Amygdala (tissue), 56 donors: ENCODE results near the gene PGM1.

Source experiments
- DNase-seq, 56 donors: peaks; one replicate each; lab custom pipeline; 2025; lab: John Stamatoyannopoulos, UW

The PGM1 gene

GRCh38 chr1:63599799-63600198, 6.6 kb downstream of the PGM1 start:
- no peak for DNase-seq

DNA sequence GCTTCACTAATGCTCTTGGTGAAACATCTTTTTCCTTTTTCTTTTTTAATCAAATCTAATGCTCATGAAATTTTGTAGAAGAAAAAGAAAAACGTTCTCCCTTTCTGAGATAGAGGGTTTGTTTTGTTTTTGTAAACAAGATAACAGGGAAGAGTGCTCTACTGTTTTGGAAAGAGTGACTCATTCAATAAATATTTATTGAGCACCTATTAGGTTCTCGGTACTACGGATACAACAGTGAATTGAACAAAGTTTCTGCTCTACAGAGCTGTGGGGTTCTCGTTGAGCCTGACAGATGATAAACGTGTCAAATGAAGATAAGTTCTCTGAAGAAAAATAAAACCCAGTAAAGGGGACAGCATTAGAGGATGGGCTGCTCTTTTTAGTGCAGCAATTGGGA, 7.0 kb downstream of the PGM1 start:
- no peak for DNase-seq

- DNase-seq, result no peak
Observed at GRCh38 chr1:63601061-63601460, 7.8 kb downstream of the PGM1 start.

DNA sequence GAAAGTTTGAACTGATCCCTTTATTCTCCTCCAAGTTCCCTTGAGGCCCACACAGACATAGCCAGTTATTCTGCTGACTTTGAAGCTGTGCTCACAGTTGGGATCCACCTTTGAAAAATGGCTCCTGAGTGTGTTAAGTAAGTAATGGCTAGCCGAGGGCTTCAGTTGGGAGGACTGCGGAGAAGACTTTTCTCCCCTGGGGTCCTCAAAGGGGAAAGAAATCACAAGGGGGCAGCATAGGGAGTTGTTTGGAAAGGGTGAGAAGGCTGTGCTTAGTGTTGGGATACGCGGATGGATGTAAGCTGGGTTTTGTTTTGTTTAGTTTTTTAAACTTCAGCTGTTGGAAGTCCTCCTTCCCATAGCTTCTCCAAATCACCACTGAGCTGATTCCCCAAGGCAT, 8.3 kb downstream of the PGM1 start:
- DNase-seq, result no peak

DNA sequence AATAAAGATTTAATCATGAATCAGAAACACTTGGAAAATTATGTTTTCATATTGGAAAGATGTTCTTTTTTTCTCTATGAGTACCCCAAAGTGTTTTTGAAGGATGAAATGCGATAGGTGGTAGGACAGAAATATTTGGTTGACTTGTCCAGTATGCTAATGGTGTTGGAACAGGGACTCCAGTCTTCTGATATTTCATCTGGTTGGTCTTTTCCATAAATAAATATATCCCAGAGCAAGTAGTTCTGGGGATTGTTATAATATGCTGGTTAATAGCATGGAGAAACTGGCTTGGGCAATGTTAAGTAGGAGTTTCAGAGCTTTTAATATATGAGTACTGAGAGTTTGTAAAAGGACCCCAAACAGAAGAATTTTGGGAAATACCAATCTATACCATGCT, 8.7 kb downstream of the PGM1 start:
- no peak for DNase-seq

GRCh38 chr1:63602629-63603028, 9.4 kb downstream of the PGM1 start:
- no peak for DNase-seq

- no peak for DNase-seq
Observed at GRCh38 chr1:63603810-63604209, 10.6 kb downstream of the PGM1 start.

GRCh38 chr1:63607322-63607721, 14.1 kb downstream of the PGM1 start:
- DNase-seq, result no peak

DNA sequence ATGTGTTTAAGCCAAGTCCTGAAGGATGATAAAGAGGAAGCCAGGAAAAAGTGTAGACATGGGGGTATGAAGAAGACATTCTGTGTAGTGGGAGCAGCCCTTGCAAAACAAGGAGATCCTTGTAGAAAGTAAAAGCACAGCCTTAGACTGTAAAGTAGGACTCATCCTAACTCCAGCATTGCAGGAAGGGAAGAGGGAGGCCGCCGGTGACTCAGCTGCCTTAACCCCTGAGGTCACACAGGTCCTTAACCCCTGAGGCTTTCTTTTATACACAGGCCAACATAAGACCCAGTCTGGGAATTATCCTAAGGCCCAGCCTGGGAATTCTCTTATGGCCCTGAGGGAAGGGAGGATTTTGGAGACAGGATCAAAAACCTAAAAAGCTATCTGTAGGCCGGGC, 18.0 kb downstream of the PGM1 start:
- no peak for DNase-seq

DNA sequence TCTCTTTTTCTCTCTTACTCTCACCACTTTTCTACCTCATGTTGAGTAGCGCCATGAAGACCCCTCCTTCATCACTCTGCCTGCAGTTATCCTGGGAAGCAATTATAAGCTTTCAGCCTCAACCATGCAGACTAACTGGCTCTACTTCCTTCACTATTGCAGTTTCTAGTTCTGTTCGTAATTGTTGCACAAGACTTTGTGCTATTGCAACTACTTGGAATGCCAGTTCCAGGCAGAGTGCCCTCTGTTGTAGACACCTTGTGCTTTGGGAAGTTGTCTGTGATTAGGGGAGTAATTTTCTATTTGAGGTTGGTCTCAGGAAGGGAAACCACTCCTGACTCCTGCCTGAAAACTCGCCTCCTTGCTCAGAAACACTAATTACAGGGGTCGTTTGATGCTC, 19.4 kb downstream of the PGM1 start:
- DNase-seq, result no peak

GRCh38 chr1:63612971-63613370, 19.8 kb downstream of the PGM1 start:
- DNase-seq, result no peak

DNA sequence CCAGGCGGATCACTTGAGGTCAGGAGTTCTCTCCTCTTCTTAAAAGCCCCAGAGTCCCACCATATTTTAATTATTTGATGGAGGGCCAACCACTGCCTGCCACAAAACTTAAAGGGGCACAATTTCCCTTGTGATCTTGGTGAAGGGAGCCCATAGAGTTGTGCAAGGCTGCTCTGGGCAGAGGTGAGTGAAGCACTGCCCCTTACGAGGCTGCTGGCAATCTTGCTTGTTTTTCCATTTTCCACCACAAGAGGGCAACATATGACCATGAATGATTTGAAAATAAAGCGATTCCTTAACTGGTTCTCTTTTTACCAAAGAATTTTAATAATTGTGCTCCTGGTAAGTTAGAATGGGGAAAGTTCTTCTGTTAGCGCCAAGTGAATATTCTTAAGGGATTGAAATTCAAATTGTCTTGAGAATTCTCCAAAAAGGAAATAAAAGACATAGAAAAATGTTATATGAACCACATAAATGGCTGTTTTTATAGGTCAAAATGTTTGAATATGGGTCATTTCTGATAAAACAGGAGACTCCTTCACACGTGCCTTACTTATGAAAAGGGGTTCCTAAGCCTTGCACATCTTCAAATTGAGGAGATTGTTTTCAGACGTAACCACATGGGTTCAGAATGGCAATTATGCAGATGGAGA, 22.7 kb downstream of the PGM1 start:
- peak in 32 of 56 donors; percentile 1 to 77 (median 15) for DNase-seq

DNA sequence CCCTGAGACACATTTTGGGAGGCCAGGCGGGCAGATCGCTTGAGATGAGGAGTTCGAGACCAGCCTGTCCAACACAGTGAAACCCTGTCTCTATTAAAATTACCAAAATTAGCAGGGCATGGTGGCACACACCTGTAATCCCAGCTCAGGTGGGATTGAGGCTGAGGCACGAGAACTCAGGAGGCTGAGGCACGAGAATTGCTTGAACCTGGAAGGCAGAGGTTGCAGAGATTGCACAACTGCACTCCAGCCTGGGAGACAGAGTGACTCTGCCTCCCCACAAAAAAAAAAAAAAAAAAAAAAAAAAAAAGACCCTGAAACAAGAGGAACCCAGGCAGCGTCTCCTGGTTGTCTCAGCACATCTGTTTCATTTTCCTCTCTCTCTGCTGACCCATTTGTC, 24.2 kb downstream of the PGM1 start:
- no peak for DNase-seq

DNA sequence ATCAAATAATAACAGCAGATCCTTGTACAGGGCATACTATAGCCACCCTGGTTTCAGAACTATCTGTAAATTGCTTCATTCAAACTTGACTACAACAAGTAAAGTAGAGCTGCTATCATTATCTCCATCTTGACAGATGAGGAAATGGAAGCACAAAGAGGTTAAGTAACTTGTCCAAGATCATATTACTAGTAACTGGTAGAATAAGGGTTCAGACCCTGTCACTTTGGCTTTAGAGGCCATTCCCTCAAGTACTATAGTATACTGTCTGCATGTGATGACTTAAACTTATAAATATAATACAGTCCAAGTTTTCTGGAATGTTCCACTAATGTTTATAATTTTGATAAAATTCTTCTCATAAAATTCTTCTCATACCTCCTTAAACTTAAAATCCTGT, 24.8 kb downstream of the PGM1 start:
- no peak for DNase-seq

DNA sequence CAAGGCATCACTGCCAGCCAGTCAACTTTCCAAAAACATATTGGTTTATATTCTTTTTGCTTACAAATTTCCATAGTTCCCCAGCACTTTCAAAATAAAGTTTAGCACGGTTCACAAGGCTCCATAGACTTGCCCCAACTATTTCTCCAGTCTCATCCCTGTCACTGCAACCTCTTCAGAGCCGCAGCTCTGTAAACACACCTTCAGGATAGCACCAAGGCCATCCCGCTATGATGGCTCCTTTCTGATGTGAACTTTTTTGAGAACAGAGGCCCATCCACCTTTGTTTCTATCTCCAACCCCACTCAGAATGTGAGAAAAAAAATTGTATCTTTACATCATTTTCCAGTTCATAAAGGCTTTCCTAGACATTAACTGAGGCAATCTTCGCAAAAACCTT, 26.3 kb downstream of the PGM1 start:
- DNase-seq, result no peak

- no peak for DNase-seq
Observed at GRCh38 chr1:63620671-63621070, 27.5 kb downstream of the PGM1 start.

GRCh38 chr1:63621075-63621474, 27.9 kb downstream of the PGM1 start:
- DNase-seq, result peak in 8 of 56 donors; percentile 1 to 20 (median 7)

DNA sequence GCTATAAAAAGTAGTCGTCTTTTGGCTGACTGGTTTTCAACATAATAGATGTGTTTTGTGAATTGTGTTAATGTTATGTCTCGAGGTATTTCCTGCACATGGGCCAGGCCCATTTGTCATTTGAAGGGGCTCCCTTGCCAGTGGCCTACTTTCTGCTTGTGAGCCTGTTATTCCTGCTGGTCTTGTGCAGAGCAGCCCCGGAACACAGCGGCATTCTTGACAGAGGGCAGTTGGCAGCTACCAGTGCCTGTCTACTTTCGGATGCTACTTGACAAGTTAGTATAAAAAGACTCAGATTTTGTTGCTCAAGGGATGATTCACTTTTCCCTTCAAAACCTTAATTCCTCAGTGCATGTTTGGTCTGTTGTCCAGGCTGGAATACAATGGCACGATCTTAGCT, 28.5 kb downstream of the PGM1 start:
- DNase-seq, result peak in 39 of 56 donors; percentile 2 to 73 (median 26)

- no peak for DNase-seq
Observed at GRCh38 chr1:63622849-63623566, 29.8 kb downstream of the PGM1 start.

GRCh38 chr1:63623952-63624351, 30.7 kb downstream of the PGM1 start:
- no peak for DNase-seq

DNA sequence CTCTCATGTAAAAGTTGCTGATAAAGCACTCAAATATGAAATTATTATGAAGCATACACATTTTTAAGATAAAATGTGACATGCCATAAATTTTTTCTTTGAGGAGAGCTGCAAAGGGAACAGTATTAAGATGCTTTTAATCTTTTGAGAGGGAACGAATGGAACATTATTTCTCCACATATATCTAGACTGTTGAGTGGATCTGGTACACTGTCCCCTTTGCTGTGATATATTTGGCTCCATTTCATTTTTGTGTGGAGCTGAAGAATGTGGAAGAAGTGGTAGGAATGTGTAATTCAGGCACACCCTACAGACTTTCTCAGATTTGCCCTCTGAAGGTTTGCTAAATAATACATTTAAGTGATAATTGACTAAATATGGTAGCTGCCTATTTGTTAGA, 31.7 kb downstream of the PGM1 start:
- DNase-seq, result no peak

- DNase-seq, result no peak
Observed at GRCh38 chr1:63626222-63626621, 33.0 kb downstream of the PGM1 start.
